ENCODE data around the gene ACSBG1.

GRCh38 chr15:78232951-78233350, 1.4 kb downstream of the ACSBG1 start:
- TF ChIP-seq POLR2AphosphoS5 (IDR thresholded peaks at IDR 0.05; ENCODE audit: low read depth) (no peak), CTCF (IDR thresholded peaks at IDR 0.05; ENCODE audit: insufficient read depth, low read length) (no peak), SPI1 (IDR thresholded peaks at IDR 0.05; ENCODE audit: borderline replicate concordance, low read depth) (no peak), GABPA (IDR thresholded peaks at IDR 0.05; ENCODE audit: low read depth) (no peak)

Measured in HL-60 (cell line).